Activated CD4-positive, alpha-beta T cell treated with anti-CD3 and anti-CD28 coated beads, Interleukin-2, amount 50 U/mL, for 48 hours (primary cell): Measurements from ENCODE around the gene TST.

Source experiments
- DNase-seq, 2 experiments: peaks; one replicate each; pipeline ENCODE4 v3.0.0-alpha.2; 2020

The TST gene

DNA sequence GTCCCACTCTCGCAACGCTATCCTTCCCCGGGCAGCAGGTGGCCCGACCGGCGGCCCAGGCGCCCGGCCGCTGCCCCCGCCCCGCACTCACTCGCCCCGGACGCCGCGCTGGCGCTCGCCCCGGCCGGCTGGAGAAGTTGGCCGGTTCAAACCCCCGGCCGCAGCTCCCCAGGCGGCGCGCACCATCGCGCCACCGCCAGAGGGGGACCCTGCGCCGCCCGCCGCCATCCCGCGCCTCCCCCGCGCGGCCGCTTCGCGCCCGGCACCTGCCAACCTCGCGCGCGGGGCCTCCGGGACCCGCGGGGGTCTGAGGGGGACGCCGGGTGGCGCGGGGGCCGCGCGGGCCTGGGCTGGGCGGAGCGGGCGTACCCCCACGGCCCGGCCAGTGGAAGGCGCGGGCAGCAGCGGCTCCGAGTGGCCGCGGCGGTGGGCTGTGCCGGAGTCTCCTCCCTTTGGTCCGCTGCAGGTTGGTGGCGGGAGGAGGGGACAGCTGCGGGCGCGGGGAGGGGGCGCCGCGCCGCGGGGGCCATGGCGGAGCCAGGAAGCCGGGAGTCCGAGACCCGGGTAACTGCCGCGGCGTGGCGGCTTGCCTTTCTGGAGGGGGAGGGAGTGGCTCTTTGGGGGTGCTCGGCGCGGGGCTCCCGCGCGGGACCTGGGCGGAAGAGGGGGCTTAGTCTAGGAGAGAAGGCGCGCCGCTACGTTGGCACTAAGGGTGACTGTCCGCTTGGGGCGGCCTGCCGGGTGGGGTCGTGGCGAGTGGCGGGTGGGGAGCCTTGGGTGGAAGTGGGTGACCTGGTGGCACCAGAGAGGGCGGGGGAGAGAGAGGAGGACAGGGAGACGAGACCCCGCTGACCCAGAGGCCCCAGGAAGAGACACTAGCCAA lies at the start of gene TST, which contains the start of gene MPST:
Gene TST, minus strand, starts transcription at position 139 of the 883 bp plus-strand sequence. CDS start 715 bp downstream, outside the sequence.
Gene MPST, plus strand, starts transcription at position 434 of the 883 bp plus-strand sequence. Its CDS starts 95 bp downstream, at position 529.
- DNase-seq = peak; percentile 49 to 58

DNA sequence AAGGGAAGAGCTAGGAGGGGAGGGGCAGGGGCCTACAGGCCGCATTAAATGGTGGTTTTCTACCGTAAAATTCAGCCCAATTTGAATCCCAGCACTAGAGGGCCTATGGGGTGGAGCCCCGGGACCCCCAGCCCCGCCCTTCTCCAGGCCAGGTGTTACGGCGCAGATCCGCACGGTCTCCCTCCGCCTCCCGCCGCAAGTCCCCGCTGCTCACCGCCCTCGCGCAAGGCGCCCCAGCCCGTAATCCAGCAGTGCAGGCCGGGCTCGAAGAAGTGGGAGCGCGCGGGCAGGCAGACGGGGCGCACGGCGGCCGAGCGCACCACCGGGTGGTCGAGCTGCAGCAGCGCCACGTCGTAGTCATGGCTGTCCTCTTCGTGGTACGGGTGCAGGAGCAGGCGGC lies 49.6 kb upstream of the TST start:
- no peak for DNase-seq

DNA sequence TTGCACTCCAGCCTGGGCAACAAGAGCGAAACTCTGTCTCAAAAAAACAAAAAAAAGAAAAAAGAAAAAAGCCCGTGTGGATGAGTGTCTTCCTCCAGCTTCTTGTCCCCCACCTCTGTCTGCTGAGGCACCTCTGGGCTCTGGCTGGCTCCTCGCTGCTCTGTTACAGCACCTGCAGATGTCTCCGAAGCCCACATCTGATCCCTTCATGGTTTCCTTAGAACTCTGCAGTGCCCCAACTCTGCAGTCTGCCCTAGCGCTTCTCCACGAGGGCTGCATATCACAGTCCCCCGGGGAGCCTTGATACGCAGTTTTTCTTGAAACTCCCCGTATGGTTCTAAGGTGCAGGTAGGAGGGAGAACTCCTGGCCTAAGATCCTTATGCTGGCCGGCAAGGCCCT lies 48.2 kb upstream of the TST start:
- DNase-seq = no peak

DNA sequence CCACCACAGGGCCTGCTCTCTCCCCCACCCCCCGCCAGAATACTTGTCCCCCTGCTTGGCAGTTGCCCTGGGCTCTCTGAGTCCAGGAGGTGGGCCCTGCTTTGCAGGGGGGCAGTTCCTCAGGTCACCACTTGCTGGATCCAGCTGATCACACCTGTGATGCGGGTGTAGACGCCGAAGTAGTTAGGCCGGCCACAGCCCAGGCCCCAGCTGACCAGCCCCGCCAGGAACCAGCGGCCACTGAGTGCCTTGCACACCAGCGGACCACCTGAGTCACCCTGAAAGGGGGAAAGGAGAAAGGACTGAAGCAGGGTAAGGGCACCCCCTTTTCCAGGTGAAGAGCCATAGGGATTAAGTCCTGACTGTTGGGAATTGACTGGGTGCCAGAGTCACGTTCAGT lies 46.7 kb upstream of the TST start:
- DNase-seq = no peak

DNA sequence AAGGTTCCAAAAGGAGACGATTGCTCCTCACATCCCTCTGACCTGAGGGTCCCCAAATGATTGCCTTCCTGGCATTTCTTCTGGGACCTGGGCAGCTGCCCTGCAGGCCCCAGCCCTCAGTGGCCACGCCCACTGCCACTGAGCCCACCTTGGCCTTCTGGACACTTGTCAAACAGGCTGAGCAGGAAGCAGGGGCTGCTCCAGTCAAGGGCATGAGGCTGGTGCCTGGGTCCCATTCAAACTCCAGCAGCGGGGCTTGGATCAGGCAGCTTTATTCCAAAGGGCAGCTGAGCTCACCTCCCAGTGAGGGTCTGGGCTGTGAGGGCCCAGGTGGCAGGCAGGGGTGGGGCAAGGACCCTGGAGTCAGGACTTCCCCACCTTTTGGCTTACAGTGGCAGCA lies 45.9 kb upstream of the TST start:
- no peak for DNase-seq

DNA sequence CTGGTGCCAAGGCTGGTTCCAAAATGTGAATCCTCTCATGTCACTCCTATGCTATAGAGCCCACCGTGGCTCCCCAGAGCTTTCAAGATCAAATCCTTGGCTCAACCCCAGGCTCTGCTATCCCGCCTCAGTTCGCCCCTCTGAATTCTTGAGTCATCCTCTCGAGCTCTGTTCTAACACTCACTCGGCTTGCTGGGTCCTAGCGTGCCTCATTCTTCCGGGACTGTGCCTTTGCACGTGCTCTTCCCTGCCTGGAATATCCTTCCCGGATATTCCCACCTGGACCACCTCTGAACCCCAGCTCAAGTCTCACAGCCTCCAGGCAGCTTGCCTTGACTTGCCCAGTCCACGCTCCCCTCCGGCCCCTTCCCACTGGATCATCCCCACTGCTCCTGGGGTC lies 45.3 kb upstream of the TST start:
- DNase-seq = no peak

DNA sequence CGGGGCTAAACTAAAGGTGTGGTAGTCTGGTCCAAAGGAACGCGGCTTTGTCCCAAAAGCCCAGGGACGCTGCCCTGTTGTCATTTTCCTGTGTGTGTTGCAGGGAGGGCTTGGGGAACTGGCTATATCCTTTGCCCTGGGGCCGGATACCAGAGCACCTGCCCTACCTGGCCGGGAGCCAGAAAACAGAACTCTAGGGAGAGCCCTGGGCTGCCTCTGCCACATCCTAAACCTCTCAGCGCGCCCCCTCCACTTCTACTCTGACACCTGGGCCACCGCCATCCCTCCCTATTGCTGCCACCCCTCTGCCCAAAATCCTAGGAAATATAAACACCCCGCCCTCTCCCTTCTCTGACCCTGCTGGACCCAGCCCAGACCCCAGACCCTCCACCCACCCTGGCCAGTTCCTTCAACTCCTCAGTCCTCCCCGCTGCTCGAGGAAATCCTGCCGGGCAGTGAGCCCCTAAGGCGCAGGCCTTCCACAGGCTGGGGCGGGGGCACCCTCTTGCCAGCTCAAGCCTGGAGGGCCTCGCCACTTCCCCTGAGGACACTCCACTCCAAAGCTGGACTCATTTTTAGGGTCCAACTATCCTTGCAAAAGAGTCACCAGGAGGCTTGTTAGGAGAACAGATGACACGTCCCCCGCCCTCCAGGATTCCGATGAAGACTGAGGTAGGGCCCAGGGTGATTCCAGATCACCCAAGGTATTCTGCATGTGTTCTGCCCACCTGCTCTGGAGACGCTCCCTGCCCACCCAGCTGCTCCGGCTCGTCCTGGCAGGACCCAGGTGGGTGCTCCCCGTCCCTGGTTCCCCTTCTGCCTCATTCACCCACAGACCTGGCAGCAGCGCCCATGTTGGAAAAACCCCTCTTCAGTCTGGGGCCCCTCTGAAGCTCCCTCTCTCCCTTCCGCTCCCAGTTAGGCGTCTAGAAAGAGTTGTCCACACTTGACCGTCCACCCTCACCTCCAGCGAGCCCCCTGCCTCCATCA lies 44.5 kb upstream of the TST start:
- no peak for DNase-seq

DNA sequence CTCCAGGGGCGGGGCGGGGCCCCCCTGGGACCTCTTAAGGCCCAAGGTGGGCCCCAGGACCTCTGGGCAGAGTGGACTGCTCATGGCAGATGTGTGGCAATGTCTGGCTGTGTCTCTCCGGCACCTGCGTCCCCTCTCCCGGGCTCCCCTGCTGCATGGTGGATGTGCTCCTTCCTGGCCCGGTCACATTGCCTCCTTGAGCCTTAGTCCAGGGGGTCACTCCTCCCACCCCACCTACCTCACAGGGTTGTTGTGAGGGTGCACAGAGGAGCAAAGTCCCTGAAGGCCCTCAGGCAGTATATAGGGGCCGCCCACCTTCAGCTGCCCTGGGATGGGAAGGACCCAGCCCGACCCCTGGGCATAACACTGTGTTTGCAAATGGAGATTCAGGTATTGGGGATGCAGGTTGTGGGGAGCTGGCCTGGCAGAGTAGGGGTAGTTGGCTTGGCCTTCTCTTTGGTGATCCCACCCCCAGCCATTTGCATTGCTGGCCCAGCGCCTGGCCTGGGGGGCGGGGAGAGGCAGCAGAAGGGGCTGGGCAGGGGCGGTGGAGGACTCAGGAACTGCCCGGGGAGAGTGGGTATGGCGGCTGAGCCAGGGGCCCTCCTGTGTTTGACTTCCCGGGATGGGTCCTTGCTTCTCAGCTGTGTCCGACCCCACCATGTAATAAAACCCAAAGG lies 43.6 kb upstream of the TST start:
- DNase-seq = no peak

DNA sequence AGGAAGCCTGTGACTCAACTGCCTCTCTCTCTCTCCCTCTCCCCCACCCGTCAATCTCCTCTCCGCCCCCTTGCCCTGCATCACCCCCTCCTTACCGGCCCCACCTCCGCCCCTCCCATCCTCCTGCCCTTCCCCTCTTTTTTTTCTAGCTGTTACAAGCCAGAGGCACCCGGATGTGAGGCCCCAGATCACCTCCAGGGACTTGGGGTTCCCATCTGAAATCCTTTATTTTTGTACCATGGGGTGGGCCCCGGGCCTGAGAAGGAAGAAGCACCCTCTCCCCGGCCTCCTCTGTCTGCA lies 43.1 kb upstream of the TST start:
- DNase-seq = peak in 1 of 2 experiments; percentile 40

DNA sequence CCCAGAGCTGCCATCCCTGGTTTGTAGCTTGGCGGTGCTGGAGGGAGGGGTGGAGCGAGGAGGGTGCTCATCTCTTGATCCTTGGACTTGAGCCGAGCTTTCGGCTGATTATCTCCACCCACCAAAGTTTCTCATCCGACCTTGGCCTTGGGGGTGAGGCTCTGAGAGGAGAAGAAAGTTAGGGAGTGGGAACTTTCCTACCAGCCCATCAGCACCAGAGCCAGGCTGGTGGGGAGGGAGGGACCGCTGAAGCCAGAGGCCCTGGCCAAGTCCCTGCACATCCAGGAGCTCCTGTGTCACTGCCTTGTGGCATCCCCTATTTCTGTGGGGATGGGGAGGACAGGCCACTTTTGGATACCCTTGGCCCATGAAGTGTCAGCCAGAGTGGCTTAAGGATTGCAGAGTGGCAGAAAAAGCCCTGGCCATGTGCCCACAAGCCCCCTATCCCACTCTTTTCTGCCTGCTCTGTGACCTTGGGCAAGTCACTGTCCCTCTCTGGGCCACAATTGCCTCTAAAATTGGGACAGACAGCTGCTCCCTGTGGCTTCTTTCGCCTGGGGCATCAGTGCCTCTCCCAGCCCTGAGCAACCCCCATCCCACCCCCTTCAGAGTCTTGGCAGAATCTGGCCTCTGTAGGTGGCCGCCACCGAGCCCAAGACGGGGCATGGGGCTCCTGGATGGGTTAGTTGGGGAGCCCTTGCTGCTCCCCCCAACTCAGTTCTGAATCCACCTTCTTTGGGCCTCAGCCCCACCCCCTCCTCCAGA lies 42.5 kb upstream of the TST start:
- DNase-seq = no peak

DNA sequence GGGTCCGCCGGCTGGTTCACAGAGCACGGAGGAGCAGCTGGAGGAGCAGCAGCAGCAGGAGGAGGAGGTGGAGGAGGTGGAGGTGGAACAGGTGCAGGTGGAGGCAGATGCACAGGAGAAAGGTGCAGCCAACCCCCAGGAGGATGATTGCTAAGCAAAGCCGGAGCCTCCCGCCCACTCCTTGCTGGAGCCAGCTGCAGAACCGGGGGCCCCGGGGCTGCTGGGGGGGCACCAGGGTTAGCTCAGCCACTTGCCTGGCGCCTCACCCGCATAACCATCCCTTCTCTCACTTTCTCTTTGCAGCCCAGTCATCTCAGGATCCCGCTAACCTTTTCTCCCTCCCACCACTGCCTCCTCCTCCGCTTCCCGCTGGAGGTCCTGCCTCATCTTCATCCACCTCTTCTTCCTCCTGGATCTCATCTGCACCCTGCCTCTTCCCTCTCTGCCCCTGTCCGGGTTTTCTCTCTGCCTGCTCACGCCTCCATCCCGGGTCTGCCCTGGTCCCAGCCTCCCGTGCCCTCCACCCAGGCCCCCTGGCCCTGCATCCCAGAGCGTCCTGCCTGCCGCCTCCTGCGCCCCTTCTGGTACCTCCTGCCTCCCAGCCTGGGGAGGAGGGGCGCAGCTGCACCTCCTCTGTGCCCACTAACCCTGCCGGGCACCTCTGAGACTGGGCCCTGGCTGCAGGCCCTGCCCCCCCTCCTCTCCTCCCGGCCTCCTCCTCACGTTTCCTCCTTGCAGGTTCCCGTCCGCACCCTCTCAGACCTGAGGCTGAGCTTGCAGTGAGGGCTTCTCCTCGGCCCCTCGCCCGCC lies 41.8 kb upstream of the TST start:
- peak; percentile 72 to 79 for DNase-seq

DNA sequence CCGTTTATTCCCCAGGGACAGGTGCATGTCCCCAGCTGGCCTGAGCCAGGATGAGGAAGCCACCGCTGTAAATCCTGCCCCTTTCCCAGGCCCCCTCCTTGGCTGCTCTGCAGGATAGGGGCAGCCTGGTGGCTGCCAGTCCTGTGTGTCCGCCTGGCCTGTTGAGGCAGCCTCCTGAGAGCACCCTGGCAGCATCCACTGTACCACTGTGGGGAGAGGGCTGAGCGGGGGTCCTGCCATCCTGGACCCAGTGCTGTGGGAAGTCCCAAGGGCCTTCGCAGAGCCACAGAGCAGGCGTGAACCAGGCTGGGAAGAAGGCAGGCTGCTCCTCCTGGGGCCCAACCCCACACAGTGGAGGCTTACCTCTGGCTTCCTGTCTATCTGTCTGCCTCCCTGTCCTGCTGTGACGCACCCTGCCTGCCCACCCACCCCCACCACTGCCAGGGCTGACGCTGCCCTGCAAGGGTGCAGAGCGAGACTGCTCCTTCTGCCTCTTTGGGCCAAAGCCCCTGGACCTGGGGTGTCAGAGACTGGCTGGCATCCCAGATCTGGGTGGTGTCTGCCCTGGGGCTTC lies 40.7 kb upstream of the TST start:
- no peak for DNase-seq

DNA sequence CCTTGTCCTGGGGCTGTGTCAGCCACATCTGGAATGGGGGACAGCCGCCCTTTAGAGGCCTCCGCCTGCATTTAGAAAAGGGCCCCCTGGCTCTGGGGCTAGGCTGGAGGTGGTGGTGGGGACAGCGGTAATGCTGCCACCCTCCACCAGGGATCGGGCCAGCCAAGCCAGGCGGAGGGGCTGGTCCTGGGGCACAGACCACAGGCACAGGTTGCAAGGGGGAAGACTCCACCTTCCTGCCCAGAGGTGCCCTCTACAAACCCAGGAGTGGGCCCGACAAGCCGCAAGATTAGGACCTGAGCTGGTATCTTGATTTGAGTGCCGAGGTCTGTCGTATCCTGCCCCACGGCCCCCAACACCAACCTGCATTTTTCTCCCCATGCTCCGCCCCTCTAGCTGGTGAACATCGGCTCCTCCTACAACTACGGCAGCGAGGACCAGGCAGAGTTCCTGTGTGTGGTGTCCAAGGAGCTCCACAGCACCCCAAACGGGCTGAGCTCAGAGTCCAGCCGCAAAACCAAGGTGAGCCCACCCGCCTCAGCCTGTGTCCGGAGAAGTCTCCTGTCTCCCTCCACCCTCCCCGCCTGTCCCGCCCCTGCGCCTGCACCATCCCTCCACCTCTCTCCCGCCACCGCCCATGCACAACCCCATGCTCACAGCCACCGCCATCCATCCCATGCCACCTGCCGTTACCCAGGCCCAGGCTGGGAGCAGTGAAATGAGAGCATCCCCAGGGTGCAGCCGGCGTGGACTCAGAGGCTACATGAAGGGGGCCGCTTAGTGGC lies 39.9 kb upstream of the TST start:
- DNase-seq = no peak

DNA sequence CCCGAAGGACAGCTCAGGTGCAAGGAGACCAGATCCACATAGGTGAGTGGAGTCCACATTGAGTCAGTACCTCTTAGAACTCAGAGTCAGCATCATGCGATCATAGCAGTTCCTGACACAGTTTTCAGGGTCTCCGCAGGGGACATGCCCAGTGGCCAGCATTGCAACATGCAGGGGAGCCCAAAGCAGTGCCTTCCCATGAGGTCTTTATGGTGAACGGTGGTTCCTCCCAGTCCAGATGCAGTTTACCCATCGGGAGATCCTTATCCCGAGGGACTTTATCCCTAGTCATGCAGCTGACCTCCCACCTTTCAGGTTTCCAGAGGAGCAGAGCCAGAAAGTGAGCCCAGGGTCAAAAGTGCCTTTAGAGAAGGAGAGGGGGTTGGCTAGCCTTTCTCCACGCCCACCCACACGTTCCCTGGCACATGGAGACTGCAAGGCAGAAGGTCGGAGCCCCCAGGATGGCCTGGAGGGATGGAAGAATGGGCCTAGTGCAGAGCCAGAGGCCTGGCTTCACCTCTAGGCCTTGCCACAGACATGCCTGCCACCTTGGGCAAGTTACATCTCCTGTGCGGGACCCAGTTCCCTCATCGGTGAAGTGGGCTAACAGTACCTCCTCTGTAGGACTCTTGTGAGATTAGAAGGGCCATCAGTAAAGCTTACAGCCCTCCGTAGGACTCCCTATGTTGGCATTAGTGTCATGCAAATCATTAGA lies 38.7 kb upstream of the TST start:
- no peak for DNase-seq

DNA sequence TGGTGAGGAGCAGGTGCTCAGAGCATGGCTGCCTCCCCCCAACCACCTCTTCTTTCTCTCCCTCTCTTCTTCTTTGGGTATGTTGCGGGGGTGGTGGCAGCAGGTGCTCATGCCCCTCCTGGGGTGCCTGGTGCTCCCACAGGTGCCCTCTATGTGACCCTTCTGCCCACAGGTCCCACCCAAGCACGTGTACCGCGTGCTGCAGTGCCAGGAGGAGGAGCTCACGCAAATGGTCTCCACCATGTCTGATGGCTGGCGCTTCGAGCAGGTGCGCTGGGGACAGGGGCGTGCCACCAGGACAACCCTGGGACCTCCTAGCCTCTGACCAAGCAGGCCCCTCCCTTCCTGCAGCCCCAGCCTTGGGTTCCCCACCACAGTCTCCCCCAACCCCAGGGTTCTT lies 38.0 kb upstream of the TST start:
- no peak for DNase-seq

DNA sequence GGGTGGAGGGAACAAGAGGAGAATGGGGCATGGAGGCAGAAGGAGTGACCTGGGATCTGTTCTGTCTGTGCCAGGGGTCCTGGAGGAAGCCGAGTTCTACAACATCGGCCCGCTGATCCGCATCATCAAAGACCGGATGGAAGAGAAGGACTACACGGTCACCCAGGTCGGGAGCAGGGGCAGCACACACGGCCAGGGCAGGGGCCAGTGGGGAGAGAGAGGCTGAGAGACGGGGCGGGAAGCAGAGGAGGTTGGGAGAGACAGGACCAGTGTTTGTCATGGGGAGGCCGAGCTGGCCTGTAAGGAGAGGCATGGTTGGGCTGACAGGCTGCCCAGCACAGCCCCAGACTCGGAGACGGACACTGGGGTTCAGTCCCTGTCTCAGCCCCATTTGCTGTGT lies 37.0 kb upstream of the TST start:
- DNase-seq = no peak

DNA sequence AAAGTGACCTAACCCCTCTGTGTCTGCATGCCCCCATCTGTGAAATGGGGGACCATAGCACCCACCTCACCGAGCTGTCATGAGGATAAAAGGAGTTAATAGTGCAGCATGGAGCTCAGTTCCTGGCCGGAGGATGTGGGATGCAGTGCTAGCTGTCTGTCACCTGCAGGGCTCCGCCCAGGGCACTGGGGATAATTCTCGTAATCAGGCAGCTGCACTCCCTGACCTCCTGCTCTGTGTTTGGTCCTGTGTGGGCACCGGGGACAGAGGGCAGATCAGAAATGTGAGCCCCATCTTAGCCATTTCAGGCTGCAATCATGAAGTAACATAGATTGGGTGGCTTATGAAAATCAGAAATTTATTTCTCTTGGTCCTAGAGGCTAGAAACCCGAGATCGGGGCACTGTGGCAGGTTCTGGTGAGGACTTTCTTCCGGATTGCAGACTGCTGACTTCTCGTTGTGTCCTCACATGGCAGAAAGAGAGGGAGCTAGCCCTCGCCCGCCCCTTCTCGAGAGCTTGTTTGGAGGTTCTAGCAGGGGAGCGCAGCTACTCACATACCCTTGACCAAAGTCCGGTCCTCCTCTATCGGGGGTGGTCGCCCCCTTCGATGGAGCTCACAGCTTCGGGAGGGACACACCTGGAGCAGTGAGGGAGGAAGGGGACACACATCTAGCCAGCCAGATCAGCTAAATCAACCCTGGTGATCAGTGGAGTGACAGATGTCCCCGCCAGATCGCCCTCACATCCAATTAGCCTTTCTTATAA lies 35.5 kb upstream of the TST start:
- no peak for DNase-seq

DNA sequence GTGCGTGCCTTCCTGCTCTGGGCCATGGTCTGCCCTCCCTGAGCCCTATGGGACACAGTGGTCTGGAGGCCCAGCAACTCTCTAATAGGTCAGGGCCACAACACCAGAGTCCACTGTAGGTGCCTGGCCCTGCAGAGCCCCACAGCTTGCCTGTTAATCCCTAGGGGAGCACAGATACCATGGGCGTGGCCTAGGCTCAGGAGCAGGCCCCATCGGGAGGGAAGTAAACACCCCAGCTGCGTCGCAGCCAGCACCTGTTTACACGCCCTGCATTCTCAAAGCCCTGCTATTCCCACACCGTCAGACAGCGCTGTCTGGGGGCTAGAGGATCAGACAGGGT lies 34.8 kb upstream of the TST start:
- DNase-seq = no peak
